ENCODE measurements around the gene ZNF19. TPM values are rescaled to one million over a fixed set of nuclear protein-coding genes. Genes with fewer than 3 reads are reported as not detected.
A peak's percentile ranks its signal among the peaks of the same experiment; 100 is the strongest.

Gene ZNF19
- total and polyA plus RNA-seq, 4 donors = 0.73 to 2.7 (median 1.9) TPM

DNA sequence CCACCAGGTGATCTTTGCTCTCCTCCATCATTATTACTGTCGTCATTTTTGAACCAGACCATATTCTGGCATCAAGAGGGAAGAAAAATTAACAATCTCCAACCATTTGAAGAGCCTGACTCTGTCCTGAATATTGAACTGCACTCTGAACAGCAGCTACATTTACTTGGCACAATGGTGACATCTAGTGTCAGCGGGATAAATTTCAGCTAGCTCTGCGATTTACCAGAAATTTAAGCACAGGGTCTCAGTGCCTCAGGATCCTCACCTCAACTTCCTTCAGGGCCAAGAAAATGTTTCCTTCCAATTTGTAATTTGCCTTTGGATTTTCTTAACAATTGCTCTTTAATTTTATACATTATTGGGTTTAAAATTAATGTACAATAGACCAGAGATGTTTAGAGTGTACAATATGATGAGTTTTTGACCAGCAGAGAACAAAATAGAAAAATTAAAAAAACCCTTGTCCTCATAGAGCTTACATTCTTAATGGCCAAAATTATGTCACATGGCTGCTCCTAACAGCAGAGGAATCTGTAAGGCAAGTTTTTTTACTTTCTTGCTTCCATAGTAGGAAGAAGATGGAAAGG, 10.7 kb upstream of the ZNF19 start:
- no peaks in the 10 kb centered on the region for H3K27me3 ChIP-seq (ENCODE audit: control insufficient read depth in 4 of 4, insufficient read depth in 4 of 4, low read length in 3 of 4)
- no peaks in the 10 kb centered on the region for H3K9me3 ChIP-seq (ENCODE audit: control insufficient read depth in 4 of 4, low read length in 3 of 4)
- no peak overlapping the region for H3K9ac ChIP-seq (ENCODE audit: low read depth in 1 of 2, low read length in 2 of 2)
- peaks cover 0 to 2% (median 0%) of the 10 kb centered on the region in 4 donors for H3K4me1 ChIP-seq (ENCODE audit: control insufficient read depth in 4 of 4, insufficient read depth in 4 of 4, low read length in 3 of 4)
- no peak overlapping the region for H3K27ac ChIP-seq (ENCODE audit: low read depth in 1 of 2, low read length in 2 of 2)
- H3K36me3 ChIP-seq (ENCODE audit: control insufficient read depth in 4 of 4, insufficient read depth in 3 of 4, low read depth in 1 of 4, low read length in 3 of 4) = no peaks in the 10 kb centered on the region
- H3K4me3 ChIP-seq (ENCODE audit: low read depth in 1 of 3, low read length in 3 of 3) = no peak overlapping the region
- WGBS = under 1% methylated on average over 3 of the region's 3 CpGs
- TF ChIP-seq FOXA1 (IDR thresholded peaks at IDR 0.05) (no peak), SP1 (IDR thresholded peaks at IDR 0.05) (no peak), RAD21 (IDR thresholded peaks at IDR 0.05) (peak; percentile 93 to 95)
- TF ChIP-seq, protein P1, sequence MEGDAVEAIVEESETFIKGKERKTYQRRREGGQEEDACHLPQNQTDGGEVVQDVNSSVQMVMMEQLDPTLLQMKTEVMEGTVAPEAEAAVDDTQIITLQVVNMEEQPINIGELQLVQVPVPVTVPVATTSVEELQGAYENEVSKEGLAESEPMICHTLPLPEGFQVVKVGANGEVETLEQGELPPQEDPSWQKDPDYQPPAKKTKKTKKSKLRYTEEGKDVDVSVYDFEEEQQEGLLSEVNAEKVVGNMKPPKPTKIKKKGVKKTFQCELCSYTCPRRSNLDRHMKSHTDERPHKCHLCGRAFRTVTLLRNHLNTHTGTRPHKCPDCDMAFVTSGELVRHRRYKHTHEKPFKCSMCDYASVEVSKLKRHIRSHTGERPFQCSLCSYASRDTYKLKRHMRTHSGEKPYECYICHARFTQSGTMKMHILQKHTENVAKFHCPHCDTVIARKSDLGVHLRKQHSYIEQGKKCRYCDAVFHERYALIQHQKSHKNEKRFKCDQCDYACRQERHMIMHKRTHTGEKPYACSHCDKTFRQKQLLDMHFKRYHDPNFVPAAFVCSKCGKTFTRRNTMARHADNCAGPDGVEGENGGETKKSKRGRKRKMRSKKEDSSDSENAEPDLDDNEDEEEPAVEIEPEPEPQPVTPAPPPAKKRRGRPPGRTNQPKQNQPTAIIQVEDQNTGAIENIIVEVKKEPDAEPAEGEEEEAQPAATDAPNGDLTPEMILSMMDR (IDR thresholded peaks at IDR 0.05; ENCODE audit: low read depth, low read length, missing input control) = peak; percentile 80
- peak; percentile 59 for DNase-seq (ENCODE audit: low spot score)

DNA sequence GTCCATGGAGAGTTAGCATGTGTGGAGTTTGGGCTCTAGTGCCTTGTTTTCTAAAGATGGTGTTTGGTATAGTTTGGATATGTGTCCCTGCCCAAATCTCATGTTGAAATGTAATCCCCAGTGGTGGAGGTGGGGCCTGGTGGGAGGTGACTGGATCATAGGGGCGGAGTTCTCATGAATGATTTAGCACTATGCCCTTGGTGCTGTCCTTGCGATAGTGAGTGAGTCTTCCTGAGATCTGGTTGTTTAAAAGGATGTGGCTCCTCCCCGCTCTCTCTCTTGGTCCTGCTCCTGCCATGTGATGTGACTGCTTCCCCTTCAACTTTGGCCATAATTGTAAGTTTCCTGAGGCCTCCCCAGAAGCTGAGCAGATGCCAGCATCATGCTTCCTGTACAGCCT, 8.9 kb upstream of the ZNF19 start:
- Histone ChIP-seq H3K27ac (ENCODE audit: low read depth in 1 of 2, low read length in 2 of 2) (no peak overlapping the region), H3K9me3 (ENCODE audit: control insufficient read depth in 4 of 4, low read length in 3 of 4) (no peaks in the 10 kb centered on the region), H3K27me3 (ENCODE audit: control insufficient read depth in 4 of 4, insufficient read depth in 4 of 4, low read length in 3 of 4) (no peaks in the 10 kb centered on the region), H3K36me3 (ENCODE audit: control insufficient read depth in 4 of 4, insufficient read depth in 3 of 4, low read depth in 1 of 4, low read length in 3 of 4) (no peaks in the 10 kb centered on the region), H3K4me1 (ENCODE audit: control insufficient read depth in 4 of 4, insufficient read depth in 4 of 4, low read length in 3 of 4) (peaks cover 0 to 2% (median 0%) of the 10 kb centered on the region in 4 donors), H3K9ac (ENCODE audit: low read depth in 1 of 2, low read length in 2 of 2) (no peak overlapping the region), H3K4me3 (ENCODE audit: low read depth in 1 of 3, low read length in 3 of 3) (no peak overlapping the region)
- no peak for DNase-seq (ENCODE audit: low spot score)
- TF ChIP-seq JUND (IDR thresholded peaks at IDR 0.05) (no peak), YY1 (IDR thresholded peaks at IDR 0.05) (no peak), SP1 (IDR thresholded peaks at IDR 0.05) (no peak), FOXA2 (IDR thresholded peaks at IDR 0.05) (no peak), EGR1 (IDR thresholded peaks at IDR 0.05; ENCODE audit: low read depth in 2 of 2) (no peak), FOXA1 (IDR thresholded peaks at IDR 0.05) (no peak), GABPA (IDR thresholded peaks at IDR 0.05 in 1 of 2, conservative IDR thresholded peaks at IDR 0.05 in 1 of 2) (no peak), HNF4G (IDR thresholded peaks at IDR 0.05) (no peak), HNF4A (conservative IDR thresholded peaks at IDR 0.05) (no peak)
- TF ChIP-seq, protein P2, sequence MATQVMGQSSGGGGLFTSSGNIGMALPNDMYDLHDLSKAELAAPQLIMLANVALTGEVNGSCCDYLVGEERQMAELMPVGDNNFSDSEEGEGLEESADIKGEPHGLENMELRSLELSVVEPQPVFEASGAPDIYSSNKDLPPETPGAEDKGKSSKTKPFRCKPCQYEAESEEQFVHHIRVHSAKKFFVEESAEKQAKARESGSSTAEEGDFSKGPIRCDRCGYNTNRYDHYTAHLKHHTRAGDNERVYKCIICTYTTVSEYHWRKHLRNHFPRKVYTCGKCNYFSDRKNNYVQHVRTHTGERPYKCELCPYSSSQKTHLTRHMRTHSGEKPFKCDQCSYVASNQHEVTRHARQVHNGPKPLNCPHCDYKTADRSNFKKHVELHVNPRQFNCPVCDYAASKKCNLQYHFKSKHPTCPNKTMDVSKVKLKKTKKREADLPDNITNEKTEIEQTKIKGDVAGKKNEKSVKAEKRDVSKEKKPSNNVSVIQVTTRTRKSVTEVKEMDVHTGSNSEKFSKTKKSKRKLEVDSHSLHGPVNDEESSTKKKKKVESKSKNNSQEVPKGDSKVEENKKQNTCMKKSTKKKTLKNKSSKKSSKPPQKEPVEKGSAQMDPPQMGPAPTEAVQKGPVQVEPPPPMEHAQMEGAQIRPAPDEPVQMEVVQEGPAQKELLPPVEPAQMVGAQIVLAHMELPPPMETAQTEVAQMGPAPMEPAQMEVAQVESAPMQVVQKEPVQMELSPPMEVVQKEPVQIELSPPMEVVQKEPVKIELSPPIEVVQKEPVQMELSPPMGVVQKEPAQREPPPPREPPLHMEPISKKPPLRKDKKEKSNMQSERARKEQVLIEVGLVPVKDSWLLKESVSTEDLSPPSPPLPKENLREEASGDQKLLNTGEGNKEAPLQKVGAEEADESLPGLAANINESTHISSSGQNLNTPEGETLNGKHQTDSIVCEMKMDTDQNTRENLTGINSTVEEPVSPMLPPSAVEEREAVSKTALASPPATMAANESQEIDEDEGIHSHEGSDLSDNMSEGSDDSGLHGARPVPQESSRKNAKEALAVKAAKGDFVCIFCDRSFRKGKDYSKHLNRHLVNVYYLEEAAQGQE (IDR thresholded peaks at IDR 0.05) = no peak
- TF ChIP-seq, protein P3, sequence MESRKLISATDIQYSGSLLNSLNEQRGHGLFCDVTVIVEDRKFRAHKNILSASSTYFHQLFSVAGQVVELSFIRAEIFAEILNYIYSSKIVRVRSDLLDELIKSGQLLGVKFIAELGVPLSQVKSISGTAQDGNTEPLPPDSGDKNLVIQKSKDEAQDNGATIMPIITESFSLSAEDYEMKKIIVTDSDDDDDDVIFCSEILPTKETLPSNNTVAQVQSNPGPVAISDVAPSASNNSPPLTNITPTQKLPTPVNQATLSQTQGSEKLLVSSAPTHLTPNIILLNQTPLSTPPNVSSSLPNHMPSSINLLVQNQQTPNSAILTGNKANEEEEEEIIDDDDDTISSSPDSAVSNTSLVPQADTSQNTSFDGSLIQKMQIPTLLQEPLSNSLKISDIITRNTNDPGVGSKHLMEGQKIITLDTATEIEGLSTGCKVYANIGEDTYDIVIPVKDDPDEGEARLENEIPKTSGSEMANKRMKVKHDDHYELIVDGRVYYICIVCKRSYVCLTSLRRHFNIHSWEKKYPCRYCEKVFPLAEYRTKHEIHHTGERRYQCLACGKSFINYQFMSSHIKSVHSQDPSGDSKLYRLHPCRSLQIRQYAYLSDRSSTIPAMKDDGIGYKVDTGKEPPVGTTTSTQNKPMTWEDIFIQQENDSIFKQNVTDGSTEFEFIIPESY (IDR thresholded peaks at IDR 0.05) = no peak
- TF ChIP-seq, protein P1 (IDR thresholded peaks at IDR 0.05; ENCODE audit: low read depth, low read length, missing input control) = no peak
- TF ChIP-seq, protein P4, sequence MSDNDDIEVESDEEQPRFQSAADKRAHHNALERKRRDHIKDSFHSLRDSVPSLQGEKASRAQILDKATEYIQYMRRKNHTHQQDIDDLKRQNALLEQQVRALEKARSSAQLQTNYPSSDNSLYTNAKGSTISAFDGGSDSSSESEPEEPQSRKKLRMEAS (IDR thresholded peaks at IDR 0.05) = no peak
- 94% methylated on average over 3 of the region's 3 CpGs for WGBS

All from liver (tissue), 9 donors.